PC-9 (cell line): ENCODE data around the gene PTPN14.

Experiments used
- EZH2 ChIP-seq: fragments of 200-600 bp; sonication (generic); IDR thresholded peaks from 2 replicates; pipeline ENCODE4 v1.8.0; 2017; ENCODE audit warnings: antibody characterized with exemption, low read depth
- TF ChIP-seq, protein P1 (sequence below): fragments of 200-600 bp; sonication (generic); conservative IDR thresholded peaks from 2 replicates; pipeline ENCODE4 v1.6.1; 2017; ENCODE audit warnings: mixed run types, antibody characterized with exemption, mild to moderate bottlenecking, moderate library complexity

DNA sequence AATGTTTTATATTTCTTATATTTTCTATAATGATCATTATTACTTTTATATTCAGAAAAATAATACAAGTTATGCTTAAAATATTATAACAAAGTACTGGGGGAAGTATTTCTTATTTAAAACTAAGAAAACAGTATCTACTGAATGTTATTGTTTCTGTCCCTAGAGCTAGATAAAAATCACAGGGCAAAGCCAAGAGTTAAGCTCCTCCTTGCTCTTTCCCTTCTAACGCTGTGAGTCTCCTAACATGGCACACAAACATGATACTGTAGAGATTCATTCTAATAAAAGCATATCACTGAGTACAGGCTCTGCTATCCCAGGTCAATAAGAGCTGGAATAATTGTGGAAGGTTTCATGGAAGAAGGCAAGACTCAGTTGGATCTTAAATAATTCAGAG lies 53.4 kb downstream of the PTPN14 start:
- TF ChIP-seq, protein P1, sequence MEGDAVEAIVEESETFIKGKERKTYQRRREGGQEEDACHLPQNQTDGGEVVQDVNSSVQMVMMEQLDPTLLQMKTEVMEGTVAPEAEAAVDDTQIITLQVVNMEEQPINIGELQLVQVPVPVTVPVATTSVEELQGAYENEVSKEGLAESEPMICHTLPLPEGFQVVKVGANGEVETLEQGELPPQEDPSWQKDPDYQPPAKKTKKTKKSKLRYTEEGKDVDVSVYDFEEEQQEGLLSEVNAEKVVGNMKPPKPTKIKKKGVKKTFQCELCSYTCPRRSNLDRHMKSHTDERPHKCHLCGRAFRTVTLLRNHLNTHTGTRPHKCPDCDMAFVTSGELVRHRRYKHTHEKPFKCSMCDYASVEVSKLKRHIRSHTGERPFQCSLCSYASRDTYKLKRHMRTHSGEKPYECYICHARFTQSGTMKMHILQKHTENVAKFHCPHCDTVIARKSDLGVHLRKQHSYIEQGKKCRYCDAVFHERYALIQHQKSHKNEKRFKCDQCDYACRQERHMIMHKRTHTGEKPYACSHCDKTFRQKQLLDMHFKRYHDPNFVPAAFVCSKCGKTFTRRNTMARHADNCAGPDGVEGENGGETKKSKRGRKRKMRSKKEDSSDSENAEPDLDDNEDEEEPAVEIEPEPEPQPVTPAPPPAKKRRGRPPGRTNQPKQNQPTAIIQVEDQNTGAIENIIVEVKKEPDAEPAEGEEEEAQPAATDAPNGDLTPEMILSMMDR, result no peak
- no peak for TF ChIP-seq EZH2
